NCI-H128 (cell line): ENCODE results near the gene DGCR2.
A peak's percentile ranks its signal among the peaks of the same experiment; 100 is the strongest.
"Not testable (repeated sequence)": the region's sequence is repeated elsewhere in the genome, so short reads cannot be mapped to it uniquely, and the experiment has no call there.

ENCODE experiments used
- DNase-seq: peaks from one replicate; lab custom pipeline; 2025; ENCODE audit not compliant: unreplicated experiment; lab: John Stamatoyannopoulos, UW

The DGCR2 gene, protein sequence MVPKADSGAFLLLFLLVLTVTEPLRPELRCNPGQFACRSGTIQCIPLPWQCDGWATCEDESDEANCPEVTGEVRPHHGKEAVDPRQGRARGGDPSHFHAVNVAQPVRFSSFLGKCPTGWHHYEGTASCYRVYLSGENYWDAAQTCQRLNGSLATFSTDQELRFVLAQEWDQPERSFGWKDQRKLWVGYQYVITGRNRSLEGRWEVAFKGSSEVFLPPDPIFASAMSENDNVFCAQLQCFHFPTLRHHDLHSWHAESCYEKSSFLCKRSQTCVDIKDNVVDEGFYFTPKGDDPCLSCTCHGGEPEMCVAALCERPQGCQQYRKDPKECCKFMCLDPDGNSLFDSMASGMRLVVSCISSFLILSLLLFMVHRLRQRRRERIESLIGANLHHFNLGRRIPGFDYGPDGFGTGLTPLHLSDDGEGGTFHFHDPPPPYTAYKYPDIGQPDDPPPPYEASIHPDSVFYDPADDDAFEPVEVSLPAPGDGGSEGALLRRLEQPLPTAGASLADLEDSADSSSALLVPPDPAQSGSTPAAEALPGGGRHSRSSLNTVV

DNA sequence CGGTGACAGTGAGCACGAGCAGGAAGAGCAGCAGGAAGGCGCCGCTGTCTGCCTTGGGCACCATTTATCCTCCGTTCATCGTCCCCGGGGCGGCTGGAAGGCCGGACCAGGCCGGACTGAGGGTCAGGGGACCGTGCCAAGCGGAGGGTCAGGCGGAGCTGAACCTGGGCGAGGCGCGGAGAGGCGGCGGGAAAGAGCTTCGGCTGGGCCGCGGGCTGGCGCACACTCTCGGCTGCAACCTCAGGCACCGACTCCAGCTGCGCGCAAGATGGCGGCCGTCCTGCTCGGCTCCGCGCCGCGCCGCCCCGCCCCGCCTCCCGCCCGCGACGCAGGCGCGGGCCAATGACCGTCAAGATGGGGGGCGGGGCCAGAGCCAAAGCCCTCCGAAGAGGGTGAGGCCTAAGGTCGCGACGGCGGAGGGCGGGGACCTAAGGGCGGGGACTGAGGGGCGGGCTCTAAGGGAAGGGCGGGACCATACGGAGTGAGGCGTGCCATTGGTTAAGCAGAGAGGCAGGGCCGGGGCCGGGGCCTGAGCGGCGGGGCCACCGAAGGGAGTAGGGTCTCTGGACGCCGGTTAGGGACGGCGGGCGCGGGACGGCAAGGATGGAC lies at the start of gene DGCR2:
Gene DGCR2 (minus strand): TSS at position 270 of the 609 bp plus-strand sequence. CDS start 206 bp downstream, at position 64.
- peak; percentile 73 for DNase-seq

DNA sequence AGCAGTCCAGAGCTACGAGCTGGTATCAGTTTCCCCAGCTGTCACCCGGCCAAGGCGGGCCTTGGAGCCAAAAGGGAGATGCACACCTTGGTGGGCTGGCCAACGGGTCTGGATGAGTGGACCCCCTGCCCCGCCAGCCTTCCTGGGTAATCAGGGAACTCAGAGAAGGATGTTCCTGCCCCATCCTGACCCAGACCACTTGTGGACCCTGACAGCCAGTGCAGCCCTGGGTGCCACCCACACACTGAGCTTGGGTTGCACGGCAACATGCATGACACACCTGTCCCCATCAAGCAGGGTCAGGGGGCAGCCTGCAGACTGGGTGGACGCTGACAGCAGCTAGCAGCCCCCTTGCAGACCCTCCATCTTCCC lies 47.7 kb upstream of the DGCR2 start:
- no peak for DNase-seq

DNA sequence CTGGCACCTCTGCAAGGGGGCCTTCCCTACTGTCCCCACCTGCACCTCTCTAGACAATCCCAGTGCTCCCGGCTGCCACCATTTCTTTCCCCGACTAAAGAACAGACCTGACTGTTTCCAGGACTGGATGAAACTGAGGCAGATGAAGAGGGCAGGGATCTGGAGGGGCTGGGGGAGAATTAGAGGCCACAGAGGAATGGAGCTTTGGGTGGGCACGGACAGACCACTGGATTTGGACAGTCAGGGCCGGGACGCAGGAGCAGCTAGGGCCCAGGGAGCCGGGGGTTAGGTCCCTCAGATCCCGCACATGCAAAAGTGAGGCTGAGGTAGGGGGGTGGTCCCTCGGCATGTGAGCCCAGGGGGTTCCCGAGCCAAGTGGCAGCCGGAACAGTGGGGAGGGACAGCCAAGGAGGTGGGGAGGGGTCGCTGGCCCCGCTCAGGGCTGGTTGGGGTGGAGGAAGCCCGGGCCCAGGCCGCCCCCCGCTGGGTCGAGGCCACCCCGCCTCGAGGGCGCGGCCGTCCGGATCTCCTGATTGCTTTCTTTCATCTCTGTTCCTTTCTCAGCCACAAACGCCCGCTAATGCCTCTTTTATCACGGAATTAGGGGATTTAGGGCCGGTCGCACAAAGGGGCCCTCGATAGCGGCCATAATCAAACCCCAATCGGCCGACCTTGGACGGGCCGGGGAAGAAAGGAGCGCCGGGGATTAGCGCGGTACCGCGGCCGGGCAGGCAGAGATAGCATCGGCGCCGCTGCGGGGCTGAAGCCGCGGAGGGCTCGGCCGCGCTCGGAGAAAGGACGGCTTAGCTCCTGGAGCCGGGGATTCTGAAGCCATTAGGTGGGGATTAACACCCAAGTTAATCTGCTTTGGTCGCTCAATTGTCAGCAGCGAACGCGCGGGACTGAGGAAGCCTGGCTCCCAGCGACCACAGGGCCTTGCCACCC lies 47.1 kb upstream of the DGCR2 start:
- DNase-seq, result no peak

DNA sequence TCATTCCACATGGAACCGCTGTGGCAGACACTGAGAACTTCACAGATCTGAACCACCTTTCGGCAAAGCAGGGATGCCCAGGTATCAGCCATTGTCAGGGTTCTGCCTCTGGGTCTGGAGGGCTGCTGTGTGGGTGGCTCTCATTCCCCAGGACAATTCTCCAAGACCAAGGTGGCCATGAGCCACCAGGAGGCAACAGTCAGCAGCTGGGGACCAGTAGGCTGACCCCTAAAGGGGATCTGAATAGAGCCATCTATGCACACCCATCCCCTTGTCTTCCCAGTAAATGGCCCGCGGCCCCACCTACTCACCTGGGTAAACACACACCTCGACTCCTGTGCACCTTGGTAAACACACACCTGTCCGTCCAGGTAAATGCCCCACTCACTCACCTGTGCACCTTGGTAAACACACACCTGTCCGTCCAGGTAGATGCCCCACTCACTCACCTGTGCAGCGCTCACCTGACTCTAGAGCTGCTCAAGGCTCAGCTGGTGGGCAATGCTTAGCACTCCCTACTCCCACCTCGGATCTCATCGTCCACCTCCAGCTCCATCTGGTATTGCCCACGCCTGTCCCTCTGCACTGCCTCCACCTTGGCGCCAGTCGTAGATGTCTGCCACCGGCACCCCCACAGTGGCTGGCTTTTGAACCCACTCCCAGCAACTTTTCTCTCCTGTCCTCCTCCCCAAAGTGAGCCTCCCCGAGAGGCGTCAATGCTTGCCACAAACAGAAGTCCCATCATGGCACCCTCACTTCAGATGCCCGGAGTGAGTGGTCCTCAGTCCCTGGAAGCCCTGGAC lies 46.1 kb upstream of the DGCR2 start:
- DNase-seq, result no peak

DNA sequence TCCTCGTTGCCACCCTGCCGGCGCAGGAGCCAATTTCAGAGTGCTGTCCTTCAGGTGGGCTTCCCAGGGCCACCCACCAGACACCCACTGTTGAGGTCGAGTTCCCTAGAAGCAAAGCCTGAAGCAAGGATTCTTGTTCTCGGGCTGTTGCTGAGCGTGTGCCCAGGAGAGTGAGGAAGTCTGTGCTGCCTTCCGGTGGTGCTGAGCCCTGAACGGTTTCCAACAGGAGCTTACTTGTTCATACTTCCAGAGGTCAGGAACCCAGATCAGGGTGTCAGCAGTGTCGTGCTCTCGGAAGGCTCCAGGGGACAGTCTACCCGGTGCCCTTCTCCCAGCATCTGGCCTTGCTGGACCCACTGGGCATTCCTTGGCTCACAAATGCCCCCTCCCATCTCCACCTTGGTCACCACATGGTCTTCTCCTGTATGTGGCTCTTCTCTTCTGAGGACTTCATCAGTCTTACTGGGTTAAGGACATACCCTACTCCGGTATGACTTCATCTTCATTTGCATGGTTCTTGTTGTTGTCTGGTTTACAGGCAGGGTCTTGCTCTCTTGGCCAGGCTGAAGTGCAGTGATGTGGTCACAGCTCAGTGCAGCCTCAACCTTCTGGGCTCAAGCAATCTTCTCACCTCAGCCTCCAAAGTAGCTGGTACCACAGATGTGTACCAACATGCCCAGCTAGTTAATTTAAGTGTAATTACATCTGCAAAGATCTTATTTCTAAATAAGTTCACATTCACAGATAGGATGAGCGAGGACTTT lies 45.1 kb upstream of the DGCR2 start:
- no peak for DNase-seq

DNA sequence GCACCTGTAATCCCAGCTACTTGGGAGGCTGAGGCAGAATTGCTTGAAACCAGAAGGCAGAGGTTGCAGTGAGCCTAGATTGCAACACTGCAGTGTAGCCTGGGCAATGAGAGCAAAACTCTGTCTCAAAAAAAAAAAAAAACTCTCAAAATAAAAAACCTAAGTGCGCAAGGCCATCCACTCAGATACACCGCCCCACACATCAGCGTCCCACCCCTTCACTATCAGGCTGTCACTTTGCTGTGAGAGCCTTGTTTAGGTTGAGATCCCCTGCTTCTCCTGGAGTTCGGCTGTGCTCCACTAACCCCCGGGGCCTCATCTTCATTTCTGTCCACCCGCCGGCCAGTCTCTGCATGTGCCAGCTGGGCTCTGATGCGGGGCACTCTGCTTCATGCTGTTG lies 44.2 kb upstream of the DGCR2 start:
- no peak for DNase-seq

DNA sequence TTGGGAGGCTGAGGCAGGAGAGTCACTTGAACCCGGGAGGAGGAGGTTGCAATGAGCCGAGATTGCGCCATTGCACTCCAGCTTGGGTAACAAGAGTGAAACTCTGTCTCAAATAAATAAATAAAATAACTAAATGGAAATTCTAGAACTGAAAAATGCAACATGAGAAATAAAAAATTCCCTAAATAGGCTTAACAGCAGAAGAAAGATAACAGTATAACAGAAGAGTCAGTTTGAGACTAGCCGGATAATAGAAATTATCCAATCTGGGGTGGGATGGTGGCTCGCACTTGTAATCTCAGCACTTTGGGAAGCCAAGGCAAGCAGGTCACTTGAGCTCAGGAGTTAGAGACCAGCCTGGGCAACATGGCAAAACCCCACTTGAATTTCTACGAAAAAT lies 42.2 kb upstream of the DGCR2 start:
- no peak for DNase-seq

DNA sequence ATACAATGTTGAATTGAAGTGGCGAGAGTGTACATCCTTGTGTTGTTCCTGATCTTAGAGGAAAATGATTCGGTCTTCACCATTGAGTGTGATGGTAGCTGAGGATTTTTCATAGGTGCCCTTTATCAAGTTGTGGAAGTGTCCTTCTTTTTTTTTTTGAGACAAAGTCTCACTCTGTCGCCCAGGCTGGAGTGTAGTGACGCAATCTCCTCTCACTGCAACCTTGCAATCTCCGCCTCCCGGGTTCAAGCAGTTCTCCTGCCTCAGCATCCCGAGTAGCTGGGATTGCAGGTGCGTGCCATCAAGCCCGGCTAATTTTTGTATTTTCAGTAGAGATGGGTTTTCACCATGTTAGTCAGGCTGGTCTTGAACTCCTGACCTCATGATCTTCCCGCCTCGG lies 36.4 kb upstream of the DGCR2 start:
- not testable (repeated sequence) for DNase-seq

DNA sequence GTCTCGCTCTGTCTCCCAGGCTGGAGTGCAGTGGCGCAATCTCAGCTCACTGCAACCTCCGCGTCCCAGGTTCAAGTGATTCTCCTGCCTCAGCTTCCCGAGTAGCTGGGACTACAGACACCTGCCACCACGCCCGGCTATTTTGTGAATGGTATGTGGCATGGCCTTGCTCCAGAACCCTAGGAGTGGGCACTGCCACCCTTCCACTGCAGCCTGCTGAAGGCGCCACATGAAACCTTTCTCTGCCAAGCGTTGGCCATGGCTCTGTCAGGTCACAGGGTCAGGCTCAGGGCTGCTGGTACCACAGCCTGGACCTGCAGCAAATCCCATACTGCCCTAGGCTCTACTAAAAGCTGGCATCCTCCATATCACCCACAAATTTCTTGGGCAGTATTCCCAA lies 33.9 kb upstream of the DGCR2 start:
- DNase-seq, result not testable (repeated sequence)

DNA sequence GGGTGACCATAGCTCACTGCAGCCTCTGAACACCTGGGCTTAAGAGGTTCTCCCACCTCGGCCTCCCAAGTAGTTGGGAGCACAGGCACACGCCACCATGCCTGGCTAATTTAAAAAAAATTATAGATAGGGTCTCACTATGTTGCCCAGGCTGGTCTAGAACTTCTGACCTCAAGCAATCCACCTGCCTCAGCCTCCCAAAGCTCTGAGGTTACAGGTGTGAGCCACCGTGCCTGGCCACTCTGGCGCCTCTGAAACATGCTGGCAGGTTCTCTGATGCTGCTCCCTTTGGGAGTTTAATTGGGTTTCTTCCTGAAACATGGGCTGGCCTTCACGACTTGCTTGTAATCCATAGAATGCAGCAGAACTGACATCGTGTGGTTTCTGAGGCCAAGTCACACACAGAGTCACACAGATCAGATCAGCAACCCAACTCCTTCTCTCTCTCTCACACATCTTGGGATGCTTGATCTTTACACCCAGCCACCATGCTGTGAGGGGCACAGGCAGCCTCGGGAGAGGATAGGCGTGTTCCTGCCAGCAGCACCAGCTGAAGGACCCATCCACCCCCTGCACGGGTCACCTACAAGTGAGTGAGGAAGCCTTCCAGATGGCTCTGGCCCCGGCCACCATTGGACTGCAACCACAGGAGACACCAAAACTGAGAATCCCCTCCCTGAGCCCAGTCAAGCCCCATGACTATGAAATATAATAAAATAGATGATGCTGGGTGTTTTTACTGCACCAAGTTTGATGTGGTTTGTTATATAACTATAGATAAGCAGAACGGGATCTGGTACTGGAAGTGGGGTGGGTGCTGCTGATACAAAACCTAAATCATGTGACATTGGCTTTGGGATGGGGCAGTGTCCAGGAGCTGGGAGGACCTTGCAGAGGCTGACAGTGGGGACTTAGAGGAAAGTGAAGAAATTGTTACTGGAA lies 31.0 kb upstream of the DGCR2 start:
- DNase-seq, result no peak

DNA sequence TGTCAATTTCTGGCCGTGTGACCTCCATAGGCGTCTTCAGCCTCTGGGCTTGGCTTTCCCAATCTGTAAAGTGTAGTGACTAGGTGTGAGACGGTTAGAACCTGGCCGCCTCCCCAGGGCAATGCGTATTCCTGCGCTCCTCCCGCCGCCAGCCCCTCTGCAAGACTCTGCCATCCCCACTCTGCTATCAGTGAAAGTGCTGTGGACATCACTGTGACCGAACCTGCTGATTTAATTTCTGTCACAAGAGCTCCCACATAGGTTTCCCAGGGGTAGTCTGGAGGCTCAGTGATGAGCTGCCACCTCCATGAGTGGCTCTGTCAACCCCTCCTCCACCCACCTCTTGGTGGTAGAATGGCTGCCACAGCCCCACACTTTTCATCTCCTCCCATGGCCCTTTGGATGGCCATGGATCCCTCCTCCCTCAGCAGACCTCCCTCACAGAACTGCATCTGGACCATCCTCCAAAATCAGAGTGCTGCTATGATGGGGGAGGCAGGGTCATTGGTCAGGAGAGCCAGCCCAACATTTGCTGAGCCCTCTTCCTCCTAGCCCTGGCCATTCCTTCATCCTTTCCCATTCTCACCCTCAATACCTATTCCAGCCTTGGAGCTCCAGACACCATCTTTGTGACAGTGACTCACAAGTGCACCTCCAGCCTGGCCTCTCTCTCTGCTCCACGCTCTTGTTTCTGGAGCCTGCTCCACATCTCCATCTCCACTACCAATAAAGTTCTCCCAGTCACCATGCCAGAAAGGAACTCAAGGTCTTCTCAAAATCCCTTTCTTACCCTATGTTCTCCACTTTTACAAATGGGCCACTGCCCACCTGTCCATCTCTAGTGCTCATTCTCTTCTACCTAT lies 29.3 kb upstream of the DGCR2 start:
- DNase-seq, result no peak

DNA sequence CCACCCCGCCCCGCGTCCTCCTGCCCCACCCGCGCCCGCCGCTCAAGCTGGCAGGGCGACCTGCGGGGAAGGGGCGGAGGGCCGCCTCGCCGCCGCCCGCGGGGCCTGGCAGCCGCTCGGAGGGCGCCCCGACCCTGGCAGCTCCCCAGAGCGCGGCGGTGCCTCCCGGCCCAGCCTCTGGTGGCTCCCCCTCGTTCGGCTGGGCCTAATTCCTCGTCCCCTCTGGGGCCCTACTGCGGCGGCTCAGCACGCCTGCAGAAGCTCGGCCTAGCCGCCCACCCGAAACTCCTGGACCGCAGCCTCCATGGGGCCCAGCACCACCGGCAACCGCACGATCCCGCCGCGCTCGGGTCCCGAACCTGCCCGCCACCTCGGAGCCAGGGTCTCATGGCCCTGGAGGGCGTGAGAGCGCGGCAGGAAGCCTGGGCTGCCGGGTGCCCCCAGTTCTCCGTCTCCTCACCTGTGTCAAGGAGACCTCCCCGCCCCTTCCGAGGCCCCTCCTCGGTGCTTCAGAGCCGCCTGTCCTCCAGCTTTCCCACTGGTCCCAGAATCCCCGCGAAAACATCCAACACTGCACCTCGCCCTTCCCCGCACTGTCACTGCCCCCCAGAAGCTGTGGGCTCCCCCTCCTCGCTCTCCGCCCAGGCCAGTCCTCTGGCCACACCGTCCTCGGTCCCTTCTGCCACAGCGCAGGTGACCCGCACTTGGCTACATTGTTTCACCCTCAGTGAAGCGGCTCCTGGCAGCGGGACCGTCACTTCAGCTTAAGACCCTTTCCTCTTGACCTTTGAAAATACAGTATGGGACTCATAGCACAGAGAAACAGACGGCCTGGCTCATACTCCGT lies 28.5 kb upstream of the DGCR2 start:
- no peak for DNase-seq

DNA sequence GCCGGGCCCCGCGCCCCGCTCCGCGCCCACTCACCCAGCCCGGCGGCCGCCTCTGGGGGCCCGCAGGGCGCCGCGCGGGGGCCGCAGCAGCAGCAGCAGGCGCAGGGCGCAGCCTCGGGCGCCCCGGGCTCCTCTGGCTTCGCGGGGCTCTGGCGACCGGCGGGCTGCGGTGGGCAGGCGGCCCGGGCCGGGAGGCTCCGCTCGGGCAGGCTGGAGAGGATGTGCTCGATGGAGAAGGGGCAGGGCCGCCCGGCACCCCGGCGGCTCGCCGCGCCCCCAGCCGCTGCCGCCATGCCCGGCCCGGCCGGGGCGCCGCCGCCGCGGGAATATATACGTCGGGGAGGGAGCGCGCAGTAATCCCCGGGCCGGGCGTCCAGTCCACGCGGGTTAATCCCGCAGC lies 27.8 kb upstream of the DGCR2 start, which contains the start of gene GSC2:
Gene GSC2 (minus strand): TSS at position 302 of the 400 bp plus-strand sequence. CDS start 9 bp downstream, at position 293.
- no peak for DNase-seq

DNA sequence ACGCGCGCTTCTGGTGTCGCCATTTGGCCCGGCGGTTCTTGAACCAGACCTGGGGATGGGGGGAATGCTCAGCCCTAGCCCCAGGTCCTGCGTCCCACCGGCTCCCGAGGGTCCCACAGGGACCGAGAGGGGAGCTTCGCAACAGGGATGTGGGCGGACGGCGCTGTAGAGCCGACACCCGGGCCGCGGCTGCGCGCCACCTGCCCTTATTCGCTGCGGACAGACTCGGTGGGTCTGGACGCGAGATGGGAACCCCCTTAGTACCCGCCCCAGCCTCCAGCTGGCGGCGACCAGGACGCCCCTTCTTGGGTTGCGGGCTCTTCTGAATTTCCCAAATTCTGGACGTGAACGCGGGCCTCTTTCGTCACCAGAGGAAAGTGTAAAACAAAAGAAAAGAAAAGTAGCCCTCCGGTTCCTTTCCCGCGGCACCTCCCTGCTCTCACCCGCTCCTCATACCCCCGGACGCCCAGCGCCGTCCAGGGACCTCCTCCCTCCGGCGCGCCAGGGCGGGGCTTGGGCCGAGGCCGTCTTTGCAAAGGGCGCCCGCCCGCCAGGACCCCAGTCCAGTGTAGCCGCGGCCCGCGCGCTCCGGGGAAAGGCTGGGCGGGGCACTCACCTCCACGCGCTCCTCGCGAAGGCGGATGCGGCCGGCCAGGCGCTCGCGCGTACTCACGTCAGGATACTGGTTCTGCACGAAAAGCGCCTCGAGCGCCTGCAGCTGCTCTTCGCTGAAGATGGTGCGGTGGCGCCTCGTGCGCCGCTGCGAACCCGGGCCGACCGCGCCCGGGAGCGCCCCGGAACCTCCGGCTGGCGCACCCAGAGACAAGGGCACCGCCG lies 27.1 kb upstream of the DGCR2 start:
- no peak for DNase-seq

DNA sequence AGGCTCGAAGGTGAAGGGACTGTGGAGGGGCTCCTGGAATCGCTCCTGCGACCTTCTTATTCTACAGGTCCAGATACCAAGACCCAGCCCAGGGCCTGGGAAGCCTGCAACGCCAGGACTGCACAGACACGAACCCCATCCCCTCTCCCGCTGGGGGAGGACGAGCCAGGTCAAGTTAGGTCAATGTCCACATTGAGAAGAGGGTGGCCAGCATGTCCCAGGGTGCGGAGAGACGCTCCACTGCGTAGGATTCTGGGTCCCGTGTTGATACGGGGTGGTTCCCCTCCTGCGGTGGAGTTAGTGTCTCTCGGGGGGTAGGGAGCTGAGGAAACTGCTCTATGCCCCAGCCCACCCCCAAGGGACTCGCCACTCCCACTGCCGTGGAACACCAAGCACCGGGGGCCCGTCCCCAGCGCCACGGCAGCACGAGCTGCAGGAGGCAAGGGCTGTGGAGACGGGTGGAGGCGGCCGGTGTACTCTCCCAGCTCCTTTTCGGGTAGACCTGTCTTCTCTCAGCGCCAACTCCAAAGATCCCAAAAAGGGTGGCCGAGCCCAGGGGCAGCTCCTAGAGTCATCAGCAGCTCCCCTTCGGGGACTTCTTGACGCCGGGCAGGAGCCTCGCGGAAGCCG lies 26.3 kb upstream of the DGCR2 start:
- DNase-seq, result no peak
